ENCODE results near the gene DNAJC4.

- TF ChIP-seq CTCF (conservative IDR thresholded peaks at IDR 0.05 in 1 of 2, IDR thresholded peaks at IDR 0.05 in 1 of 2; ENCODE audit: low read depth in 1 of 2, low read length in 2 of 2) (no peak), EZH2 (IDR thresholded peaks at IDR 0.05; ENCODE audit: low read length, missing control alignments) (no peak)
Measured at GRCh38 chr11:64266339-64266738, 36.0 kb downstream of the DNAJC4 start.

All from fibroblast of lung (primary cell).